GM12878 (cell line): Measurements from ENCODE around the gene SLC45A2. TPM values are rescaled to one million over a fixed set of nuclear protein-coding genes. Genes with fewer than 3 reads are reported as not detected.

ENCODE experiments used
- ATAC-seq: fragments of 200-7000 bp; cut with Tn5 transposase; 3 replicates; pipeline ENCODE4 v1.9.1; 2020; ENCODE audit warnings: mild to moderate bottlenecking, moderate library complexity
- BruUV-seq: library from RNA; stranded (reverse); fragments of 400-500 nt; replicated peaks from 2 replicates; lab custom pipeline; 2021; lab: Mats Ljungman, UMichigan
- CTCF ChIA-PET: fragments of 300-600 bp; sonication (Branson Sonifier 250); formaldehyde crosslinking; extraction: SDS; loops from one replicate; lab custom pipeline; 2021; ENCODE audit warnings: inconsistent platforms; lab: Yijun Ruan, JAX
- POLR2A ChIA-PET: fragments of 350-600 bp; formaldehyde crosslinking; extraction: SDS; loops from one replicate; lab custom pipeline; 2021; ENCODE audit warnings: inconsistent platforms; lab: Charles Lee
- RAD21 ChIA-PET: fragments of 300-600 bp; sonication (Branson Sonifier 250); formaldehyde crosslinking; loops from one replicate; lab custom pipeline; 2023; ENCODE audit warnings: antibody characterized with exemption; ENCODE audit not compliant: unreplicated experiment; lab: Charles Lee
- SMC1A ChIA-PET: fragments of 300-600 bp; sonication (Branson Sonifier 250); formaldehyde crosslinking; loops from one replicate; lab custom pipeline; 2023; ENCODE audit not compliant: unreplicated experiment, uncharacterized antibody; lab: Charles Lee
- DNase-seq: peaks from one replicate; pipeline ENCODE4 v3.0.0-alpha.2; 2011; ENCODE audit warnings: low read depth, low spot score
- FAIRE-seq: peaks from 3 replicates; lab custom pipeline; 2011; peaks lifted over from hg19 to GRCh38; lab: Jason Lieb, UNC
- H2AFZ ChIP-seq: 2 replicates; pipeline ENCODE4 v1.6.0; 2011; ENCODE audit warnings: low read depth, low read length, control low read depth; ENCODE audit not compliant: control insufficient read depth
- H3K27ac ChIP-seq: 2 replicates; pipeline ENCODE4 v1.5.1; 2011; ENCODE audit warnings: control low read depth; ENCODE audit not compliant: control insufficient read depth, insufficient read depth
- H3K27me3 ChIP-seq, 2 experiments: replicated peaks in 1 of 2; 2 replicates each; pipeline versions ENCODE4 v1.6.0 to v1.6.1; 2011; ENCODE audit warnings: low read length in 1 of 2; ENCODE audit not compliant: control insufficient read depth in 2 of 2, insufficient read depth in 2 of 2
- H3K36me3 ChIP-seq, 2 experiments: 2 replicates each; pipeline ENCODE4 v1.5.1; 2011; ENCODE audit warnings: low read length in 1 of 2; ENCODE audit not compliant: control insufficient read depth in 2 of 2, insufficient read depth in 2 of 2
- H3K4me1 ChIP-seq: 2 replicates; pipeline ENCODE4 v1.6.1; 2011; ENCODE audit warnings: mild to moderate bottlenecking, low read length, moderate library complexity, mixed read lengths; ENCODE audit not compliant: control insufficient read depth, insufficient read depth
- H3K4me2 ChIP-seq: 2 replicates; pipeline ENCODE4 v1.6.0; 2011; ENCODE audit warnings: control low read depth; ENCODE audit not compliant: control insufficient read depth, insufficient read depth
- H3K4me3 ChIP-seq: fragments of 200-600 bp; sonication (generic); 2 replicates; pipeline ENCODE4 v1.5.1; 2016
- H3K79me2 ChIP-seq: 2 replicates; pipeline ENCODE4 v1.6.0; 2011; ENCODE audit warnings: low read length; ENCODE audit not compliant: control insufficient read depth, insufficient read depth
- H3K9ac ChIP-seq: 2 replicates; pipeline ENCODE4 v1.8.0; 2011; ENCODE audit warnings: low read length, control low read depth, mixed read lengths; ENCODE audit not compliant: control insufficient read depth, insufficient read depth
- H3K9me3 ChIP-seq: replicated peaks from 3 replicates; pipeline ENCODE4 v1.5.1; 2011; ENCODE audit warnings: mild to moderate bottlenecking, low read length; ENCODE audit not compliant: control insufficient read depth, insufficient read depth
- H4K20me1 ChIP-seq: 2 replicates; pipeline ENCODE4 v1.6.0; 2011; ENCODE audit not compliant: control insufficient read depth, insufficient read depth
- BMI1 ChIP-seq: fragments of 450-650 bp; IDR thresholded peaks from 2 replicates; pipeline ENCODE4 v1.6.1; 2016; ENCODE audit warnings: mild to moderate bottlenecking, moderate library complexity, borderline replicate concordance
- LARP7 ChIP-seq: fragments of 450-650 bp; IDR thresholded peaks from 2 replicates; pipeline ENCODE4 v1.6.1; 2017; ENCODE audit warnings: mild to moderate bottlenecking
- REST ChIP-seq: IDR thresholded peaks from 2 replicates; pipeline ENCODE4 v1.6.1; 2012; ENCODE audit warnings: mild to moderate bottlenecking, low read depth, low read length
- RUNX3 ChIP-seq: IDR thresholded peaks from 2 replicates; pipeline ENCODE4 v1.6.1; 2012; ENCODE audit warnings: low read length, inconsistent platforms
- SKIL ChIP-seq: fragments of 450-650 bp; IDR thresholded peaks from 2 replicates; pipeline ENCODE4 v1.6.1; 2017; ENCODE audit warnings: mild to moderate bottlenecking, low read depth, inconsistent platforms; ENCODE audit not compliant: poor library complexity, severe bottlenecking
- TCF3 ChIP-seq: IDR thresholded peaks from 2 replicates; pipeline ENCODE4 v1.6.1; 2012; ENCODE audit warnings: low read depth, mild to moderate bottlenecking, low read length, borderline replicate concordance; ENCODE audit not compliant: insufficient read depth
- ZNF207 ChIP-seq: fragments of 450-650 bp; IDR thresholded peaks from 2 replicates; pipeline ENCODE4 v1.6.1; 2014; ENCODE audit warnings: antibody characterized with exemption, mild to moderate bottlenecking, borderline replicate concordance
- ZNF687 ChIP-seq: fragments of 450-650 bp; IDR thresholded peaks from 2 replicates; pipeline ENCODE4 v1.6.1; 2017; ENCODE audit warnings: mild to moderate bottlenecking, moderate library complexity
- WGBS: methylation state at CpG from one replicate; pipeline ENCODE4 v1.1.6; 2016; ENCODE audit warnings: low lambda C conversion rate; ENCODE audit not compliant: insufficient replicate concordance, insufficient coverage; ENCODE audit errors: missing lambda C conversion rate; 5-methylcytosine and 5-hydroxymethylcytosine counted together
- in situ Hi-C: fragments of 300-500 bp; cut with MboI; formaldehyde crosslinking; loops from 9 replicates; pipeline ENCODE4 v1.14.3; 2018; ENCODE audit warnings: mixed read lengths
- intact Hi-C: fragments of 100-400 bp; cut with micrococcal nuclease; formaldehyde crosslinking; loops from one replicate; pipeline ENCODE4 v1.14.2; 2022; ENCODE audit not compliant: unreplicated experiment
- polyA plus RNA-seq, 11 experiments: library from polyadenylated mRNA; depleted of rRNA in 4 of 11; unstranded in 6 of 11; stranded (reverse) in 5 of 11; fragments of >200 nt; fragmentation: Nextera tagmentation in 4 of 11; fragmentation: Illumina TruSeq in 1 of 11; extraction: Ambion mirVana in 4 of 11; extraction: Trizol in 1 of 11; gene quantifications; 1 replicate in 1 of 11; 2 replicates in 10 of 11; pipeline versions ENCODE4 v1.2.1 to v1.2.3, GENCODE V29; 2011 to 2016; ENCODE audit warnings: inconsistent platforms in 2 of 11, missing spikeins in 2 of 11, low read depth in 1 of 11
- total RNA-seq, 4 experiments: library from RNA; depleted of rRNA in 3 of 4; stranded (reverse); fragments of >200 nt in 3 of 4; fragmentation: Illumina TruSeq in 1 of 4; extraction: Trizol in 1 of 4; gene quantifications; 2 replicates each; pipeline versions ENCODE4 v1.2.1 to v1.2.3, GENCODE V29; 2013 to 2021

SLC45A2 gene
- total and polyA plus RNA-seq, 10 of the 15 experiments (the other 5 are each of a cell fraction or from before 2014, with no cell fraction given): 0.06 to 0.07 TPM; not detected in 8

- Histone ChIP-seq H3K4me2 (peak within 1 kb of the TSS; percentile 85), H3K27me3 (no peaks in the 10 kb centered on the region), H3K9ac (peak within 1 kb of the TSS; percentile 66), H3K27ac (peak within 1 kb of the TSS; percentile 81), H4K20me1 (no peaks in the 10 kb centered on the region), H3K4me1 (peaks cover 4% of the 10 kb centered on the region; the same call in 1 of the 2 replicates), H3K9me3 (no peaks in the 10 kb centered on the region), H3K4me3 (peak within 1 kb of the TSS; percentile 70), H3K79me2 (peaks cover 2% of the 10 kb centered on the region), H3K36me3 (0 out of 4 replicates have a peak, but pooled peaks cover 0 to 3% of the 10 kb centered on the region in 2 experiments), H2AFZ (peak within 1 kb of the TSS; percentile 88)
- FAIRE-seq: peak; percentile 76
- TSS peak; percentile 98 for BruUV-seq
- CTCF ChIA-PET: interaction anchor here (1.0 to 4.9 kb wide), 3 partner anchors 11 to 419 kb away, joined by 4 to 40 read pairs (median 4); partner anchors contain the start of gene C1QTNF3
- POLR2A ChIA-PET: interaction anchor here (0.7 to 2.1 kb wide), 6 partner anchors 23 to 762 kb away, joined by 3 to 13 read pairs (median 4); no protein-coding TSS in a partner anchor
- in situ Hi-C loops (loop anchor here (25.0 kb wide), 1 partner anchor 904 kb away; the partner anchor contains the start of genes BRIX1 and RAD1), intact Hi-C loops (loop anchor here (10.0 kb wide), 2 partner anchors 177 to 907 kb away; partner anchors contain the start of genes BRIX1 and RAD1)
- RAD21 ChIA-PET: interaction anchor here (0.6 to 1.7 kb wide), 8 partner anchors 10 to 74 kb away, joined by 3 to 11 read pairs (median 4); no protein-coding TSS in a partner anchor
- DNase-seq: peak; percentile 67
- under 1% methylated on average over 68 of the region's 76 CpGs for WGBS
- SMC1A ChIA-PET: interaction anchor here (1.0 to 1.7 kb wide), 3 partner anchors 12 to 28 kb away, joined by 3 to 4 read pairs (median 4); no protein-coding TSS in a partner anchor
- ATAC-seq: peak; percentile 93
- TF ChIP-seq RUNX3 (peak; percentile 57), ZNF207 (peak; percentile 58; the same call in 1 of the 2 replicates), REST (peak; percentile 16; the same call in 1 of the 2 replicates), LARP7 (no peak; the same call in 1 of the 2 replicates), SKIL (peak; percentile 25), TCF3 (peak; percentile 69; the same call in 1 of the 2 replicates), ZNF687 (peak; percentile 77; the same call in 1 of the 2 replicates), BMI1 (no peak)
These were observed 23.4 kb upstream of the SLC45A2 start, which contains the start of gene AMACR for GRCh38 chr5:34007621-34008600. Gene AMACR, minus strand, starts transcription at chr5:34008050. Its CDS starts 31 bp downstream, at chr5:34008019.
